GM12878 (cell line): Measurements from ENCODE around the gene RHEBL1. TPM values are rescaled to one million over a fixed set of nuclear protein-coding genes. Genes with fewer than 3 reads are reported as not detected.

Experiments used
- BACH1 ChIP-seq: fragments of 450-650 bp; IDR thresholded peaks from 2 replicates; pipeline ENCODE4 v1.6.1; 2017; ENCODE audit warnings: mild to moderate bottlenecking, borderline replicate concordance
- CBFB ChIP-seq: IDR thresholded peaks from 2 replicates; pipeline ENCODE4 v1.6.1; 2016; ENCODE audit warnings: antibody characterized with exemption, low read depth
- CUX1 ChIP-seq: IDR thresholded peaks from 2 replicates; pipeline ENCODE4 v1.6.1; 2012; ENCODE audit warnings: improper control_type of control experiment, low read depth, low read length; ENCODE audit not compliant: insufficient replicate concordance
- ELK1 ChIP-seq: IDR thresholded peaks from 2 replicates; pipeline ENCODE4 v1.6.1; 2012; ENCODE audit warnings: low read depth, low read length, improper control_type of control experiment
- EP300 ChIP-seq, 2 experiments: fragments of 150-350 bp in 1 of 2; IDR thresholded peaks; 2 replicates each; pipeline ENCODE4 v1.6.1; 2011 to 2012; ENCODE audit warnings: low read depth in 2 of 2, low read length in 2 of 2, borderline replicate concordance in 1 of 2, improper control_type of control experiment in 1 of 2, inconsistent platforms in 1 of 2; ENCODE audit not compliant: control insufficient read depth in 1 of 2
- HCFC1 ChIP-seq: fragments of 150-350 bp; IDR thresholded peaks from 2 replicates; pipeline ENCODE4 v1.6.1; 2014; ENCODE audit warnings: low read length
- KAT2A ChIP-seq: conservative IDR thresholded peaks from 2 replicates; pipeline ENCODE4 v1.6.1; 2011; ENCODE audit warnings: low read depth, low read length; ENCODE audit not compliant: control insufficient read depth
- PBX3 ChIP-seq: IDR thresholded peaks from 2 replicates; pipeline ENCODE4 v1.6.1; 2011; ENCODE audit warnings: mild to moderate bottlenecking, low read depth, low read length, moderate library complexity; ENCODE audit not compliant: insufficient replicate concordance
- RBBP5 ChIP-seq: fragments of 200-600 bp; sonication (generic); conservative IDR thresholded peaks from 2 replicates; pipeline ENCODE4 v1.6.1; 2016
- TARDBP ChIP-seq: IDR thresholded peaks from 2 replicates; pipeline ENCODE4 v1.6.1; 2016; ENCODE audit warnings: borderline replicate concordance
- TCF3 ChIP-seq: IDR thresholded peaks from 2 replicates; pipeline ENCODE4 v1.6.1; 2012; ENCODE audit warnings: low read depth, mild to moderate bottlenecking, low read length, borderline replicate concordance; ENCODE audit not compliant: insufficient read depth
- ZBED1 ChIP-seq: IDR thresholded peaks from 2 replicates; pipeline ENCODE4 v1.6.1; 2016; ENCODE audit warnings: borderline replicate concordance
- ZBTB40 ChIP-seq: fragments of 450-650 bp; IDR thresholded peaks from 2 replicates; pipeline ENCODE4 v1.6.1; 2016; ENCODE audit warnings: mild to moderate bottlenecking, moderate library complexity, borderline replicate concordance
- ZNF217 ChIP-seq: fragments of 450-650 bp; IDR thresholded peaks from 2 replicates; pipeline ENCODE4 v1.6.1; 2017; ENCODE audit warnings: antibody characterized with exemption, mild to moderate bottlenecking
- polyA plus RNA-seq, 11 experiments: library from polyadenylated mRNA; depleted of rRNA in 4 of 11; unstranded in 6 of 11; stranded (reverse) in 5 of 11; fragments of >200 nt; fragmentation: Nextera tagmentation in 4 of 11; fragmentation: Illumina TruSeq in 1 of 11; extraction: Ambion mirVana in 4 of 11; extraction: Trizol in 1 of 11; gene quantifications; 1 replicate in 1 of 11; 2 replicates in 10 of 11; pipeline versions ENCODE4 v1.2.1 to v1.2.3, GENCODE V29; 2011 to 2016; ENCODE audit warnings: inconsistent platforms in 2 of 11, missing spikeins in 2 of 11, low read depth in 1 of 11
- total RNA-seq, 4 experiments: library from RNA; depleted of rRNA in 3 of 4; stranded (reverse); fragments of >200 nt in 3 of 4; fragmentation: Illumina TruSeq in 1 of 4; extraction: Trizol in 1 of 4; gene quantifications; 2 replicates each; pipeline versions ENCODE4 v1.2.1 to v1.2.3, GENCODE V29; 2013 to 2021

Gene RHEBL1
- total and polyA plus RNA-seq, 10 of the 15 experiments (the other 5 are each of a cell fraction or from before 2014, with no cell fraction given): 5.9 to 18.7 (median 12.0) TPM

GRCh38 chr12:49069507-49070346 lies at the start of gene RHEBL1 (continued):
- TF ChIP-seq ZBTB40 (no peak; the same call in 1 of the 2 replicates), HCFC1 (0 out of 2 replicates have a peak, but pooled peaks have one; percentile 31), ELK1 (no peak), TCF3 (no peak), TARDBP (no peak), ZBED1 (no peak), PBX3 (no peak), KAT2A (no peak), RBBP5 (0 out of 2 replicates have a peak, but pooled peaks have one; percentile 73), CBFB (peak; percentile 50; the same call in 1 of the 2 replicates), CUX1 (no peak), BACH1 (0 out of 2 replicates have a peak, but pooled peaks have one; percentile 29), EP300 (IDR thresholded peaks at IDR 0.05; ENCODE audit: borderline replicate concordance in 1 of 2, control insufficient read depth in 1 of 2, low read depth in 2 of 2, low read length in 2 of 2) (peak in 1 of 2 experiments; percentile 30; a peak in 1 of 4 replicates), ZNF217 (no peak)
